Thyroid gland (tissue), 4 donors: ENCODE data around the gene TRIM45.

ENCODE experiments used
- POLR2A ChIP-seq, 2 donors: fragments of 450-650 bp; IDR thresholded peaks; one replicate each; pipeline ENCODE4 v1.6.1; 2017; ENCODE audit warnings: antibody characterized with exemption in 2 of 2, mild to moderate bottlenecking in 2 of 2, moderate library complexity in 1 of 2
- TF ChIP-seq, protein P1 (sequence below), 6 experiments: fragments of 200-600 bp in 3 of 6; fragments of 450-650 bp in 3 of 6; sonication (generic) in 3 of 6; IDR thresholded peaks; one replicate each; pipeline ENCODE4 v1.5.1; 2016 to 2019; ENCODE audit warnings: antibody characterized with exemption in 6 of 6, mild to moderate bottlenecking in 2 of 6, inconsistent platforms in 1 of 6, moderate library complexity in 1 of 6

DNA sequence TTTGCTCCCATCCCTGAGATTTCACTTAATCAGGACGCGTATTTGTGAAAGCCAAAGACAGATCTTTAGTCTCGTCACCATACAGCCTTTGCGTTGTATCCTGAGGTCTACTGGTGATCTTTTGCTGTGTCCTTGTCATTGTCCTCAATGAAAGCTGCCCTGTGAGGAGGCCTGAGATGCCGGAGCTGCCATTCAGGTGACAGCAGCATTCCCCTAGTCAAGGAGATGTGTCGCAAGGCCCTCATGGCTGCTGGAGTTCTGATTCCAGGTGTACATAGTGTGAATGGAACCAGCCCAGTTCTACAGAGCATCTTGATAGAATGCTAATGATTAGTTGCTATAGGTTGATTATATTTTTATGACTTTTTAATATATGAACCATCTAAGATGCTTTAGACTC, 37.3 kb downstream of the TRIM45 start:
- TF ChIP-seq, protein P1, sequence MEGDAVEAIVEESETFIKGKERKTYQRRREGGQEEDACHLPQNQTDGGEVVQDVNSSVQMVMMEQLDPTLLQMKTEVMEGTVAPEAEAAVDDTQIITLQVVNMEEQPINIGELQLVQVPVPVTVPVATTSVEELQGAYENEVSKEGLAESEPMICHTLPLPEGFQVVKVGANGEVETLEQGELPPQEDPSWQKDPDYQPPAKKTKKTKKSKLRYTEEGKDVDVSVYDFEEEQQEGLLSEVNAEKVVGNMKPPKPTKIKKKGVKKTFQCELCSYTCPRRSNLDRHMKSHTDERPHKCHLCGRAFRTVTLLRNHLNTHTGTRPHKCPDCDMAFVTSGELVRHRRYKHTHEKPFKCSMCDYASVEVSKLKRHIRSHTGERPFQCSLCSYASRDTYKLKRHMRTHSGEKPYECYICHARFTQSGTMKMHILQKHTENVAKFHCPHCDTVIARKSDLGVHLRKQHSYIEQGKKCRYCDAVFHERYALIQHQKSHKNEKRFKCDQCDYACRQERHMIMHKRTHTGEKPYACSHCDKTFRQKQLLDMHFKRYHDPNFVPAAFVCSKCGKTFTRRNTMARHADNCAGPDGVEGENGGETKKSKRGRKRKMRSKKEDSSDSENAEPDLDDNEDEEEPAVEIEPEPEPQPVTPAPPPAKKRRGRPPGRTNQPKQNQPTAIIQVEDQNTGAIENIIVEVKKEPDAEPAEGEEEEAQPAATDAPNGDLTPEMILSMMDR (IDR thresholded peaks at IDR 0.05), result no peak
- no peak for TF ChIP-seq POLR2A (IDR thresholded peaks at IDR 0.05)
